Panc1 (cell line): ENCODE measurements around the gene SHLD3.

Source experiments
- CTCF ChIP-seq: fragments of 450-650 bp; IDR thresholded peaks from 2 replicates; pipeline ENCODE4 v1.5.1; 2017; ENCODE audit warnings: mild to moderate bottlenecking
- POLR2AphosphoS5 ChIP-seq: IDR thresholded peaks from 2 replicates; pipeline ENCODE4 v1.6.1; 2012; ENCODE audit warnings: mild to moderate bottlenecking, low read depth, low read length, moderate library complexity
- REST ChIP-seq, 2 experiments: IDR thresholded peaks; 2 replicates each; pipeline ENCODE4 v1.6.1; 2011 to 2012; ENCODE audit warnings: low read depth in 2 of 2, control low read depth in 1 of 2, low read length in 1 of 2, mild to moderate bottlenecking in 1 of 2, moderate library complexity in 1 of 2; ENCODE audit not compliant: insufficient read depth in 1 of 2

GRCh38 chr5:65640240-65640639 lies 15.4 kb downstream of the SHLD3 start:
- no peak for TF ChIP-seq CTCF
- TF ChIP-seq POLR2AphosphoS5, result no peak
- TF ChIP-seq REST (IDR thresholded peaks at IDR 0.05; ENCODE audit: insufficient read depth in 1 of 2, low read depth in 2 of 2, low read length in 1 of 2), result no peak
